NCI-H524 treated with DMSO at 0.1 percent for 48 hours (cell line): ENCODE data around the gene TGFB2.

Experiments used
- DNase-seq: peaks from one replicate; lab custom pipeline; 2025; lab: John Stamatoyannopoulos, UW

The TGFB2 gene

DNA sequence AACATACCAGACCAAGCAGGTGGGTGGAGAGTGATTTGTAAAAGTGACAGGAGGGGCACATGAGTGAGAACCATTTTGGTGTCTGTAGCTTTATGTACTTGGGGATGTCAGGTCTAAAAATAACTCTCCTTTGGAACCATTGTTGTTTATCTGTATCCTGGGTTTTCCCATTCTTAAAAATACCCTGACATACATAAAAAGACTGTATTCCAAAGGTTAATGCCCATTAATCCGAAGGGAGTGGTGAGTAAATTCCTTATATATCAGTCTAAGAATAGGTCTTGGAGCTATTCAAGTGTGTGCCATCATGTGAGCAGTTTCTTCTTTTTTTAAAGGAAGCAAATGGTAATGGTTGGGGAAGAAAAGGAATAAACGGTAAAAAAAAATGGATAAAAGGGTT is 117.5 kb downstream of the TGFB2 start:
- DNase-seq, result no peak

DNA sequence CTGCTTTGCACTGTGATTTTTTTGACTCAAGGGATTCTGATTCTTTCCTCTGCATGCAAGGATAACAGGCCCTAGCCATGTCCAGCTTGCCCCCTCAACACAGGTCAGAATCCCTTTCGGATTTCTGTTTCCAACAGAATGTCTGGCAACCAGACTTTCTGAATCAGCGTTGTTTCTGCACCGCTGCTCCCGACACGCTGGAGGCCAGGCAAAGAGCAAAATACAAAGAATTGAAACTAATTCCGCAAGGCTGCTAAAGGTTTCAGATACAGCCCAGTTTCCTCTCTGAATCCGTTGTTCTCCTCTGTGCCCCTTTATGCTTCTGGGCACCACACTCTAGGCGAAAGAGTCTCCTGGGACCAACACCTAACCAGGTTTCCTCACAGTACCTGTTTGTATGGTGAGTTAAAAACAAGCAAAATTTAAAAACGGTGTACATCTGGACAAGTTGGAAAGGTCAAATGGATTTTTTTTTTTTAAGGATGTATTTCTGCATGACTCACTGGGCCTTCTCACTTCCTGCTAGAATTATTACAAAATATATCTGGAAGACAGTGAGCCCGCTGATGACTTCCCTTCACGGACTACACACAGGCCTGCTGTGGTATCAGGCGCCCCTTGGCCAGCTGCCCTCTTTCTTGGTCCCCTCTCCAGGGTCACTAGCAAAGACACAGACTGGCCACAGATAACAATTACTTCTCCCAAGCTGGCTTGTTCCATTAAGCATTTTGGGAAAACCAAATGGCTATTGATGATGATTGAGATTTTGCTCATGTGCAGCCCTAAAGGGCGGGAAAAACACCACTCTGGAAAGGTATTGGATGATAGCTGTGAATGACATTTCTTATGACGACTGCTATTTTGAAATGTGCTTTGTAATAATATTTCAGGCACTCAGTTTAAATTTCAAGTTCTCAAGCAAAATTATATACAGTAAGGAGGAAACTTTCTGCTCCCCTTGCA is 118.3 kb downstream of the TGFB2 start:
- DNase-seq, result no peak

DNA sequence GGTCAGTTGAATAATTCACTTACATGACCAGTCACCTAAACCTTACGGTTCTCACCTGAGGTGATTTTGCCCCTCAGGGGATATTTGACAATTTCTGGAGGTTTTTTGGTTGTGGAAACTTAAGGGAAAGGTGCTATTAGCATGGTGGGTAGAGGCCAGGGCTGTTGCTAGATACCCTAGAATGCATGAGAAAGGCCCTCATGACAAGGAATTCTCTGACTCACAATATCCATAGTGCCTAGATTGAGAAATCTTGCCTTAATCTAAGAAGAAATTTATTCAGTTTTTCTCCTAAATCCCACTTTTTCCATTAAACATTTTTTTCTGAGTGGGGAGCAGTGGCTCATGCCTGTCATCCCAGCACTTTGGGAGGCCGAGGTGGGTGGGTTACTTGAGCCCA is 119.7 kb downstream of the TGFB2 start:
- DNase-seq, result no peak

DNA sequence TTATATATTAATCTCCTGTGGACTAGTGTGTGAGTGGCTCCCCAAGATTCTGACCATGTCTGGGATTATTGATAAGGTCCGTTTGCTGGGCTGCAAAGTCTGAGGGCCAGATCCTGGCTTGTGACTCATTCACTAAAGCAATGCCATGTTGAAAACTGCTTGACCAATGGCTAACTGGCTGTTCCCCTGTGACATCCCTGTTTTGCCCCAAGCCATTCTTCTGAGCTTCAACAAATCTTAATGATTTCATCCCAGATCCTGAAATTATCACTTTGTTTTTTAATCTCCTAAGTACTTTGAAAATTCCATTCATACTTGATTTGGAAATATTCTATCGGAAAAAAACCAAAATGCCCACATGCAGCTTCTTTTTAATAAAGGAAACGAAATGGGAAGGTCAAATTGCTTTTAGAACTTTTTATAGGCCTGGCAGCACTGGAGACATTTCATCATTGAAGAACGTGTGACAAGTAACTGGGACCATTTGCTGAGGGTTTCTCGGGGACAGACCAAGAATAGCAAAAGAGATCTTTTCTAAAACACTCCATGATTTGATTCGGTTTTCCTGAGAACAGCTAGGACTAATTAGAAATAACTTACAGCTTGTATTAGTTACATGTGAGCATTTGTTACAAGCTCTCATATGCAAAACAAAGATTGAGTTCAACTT is 121.3 kb downstream of the TGFB2 start:
- no peak for DNase-seq

DNA sequence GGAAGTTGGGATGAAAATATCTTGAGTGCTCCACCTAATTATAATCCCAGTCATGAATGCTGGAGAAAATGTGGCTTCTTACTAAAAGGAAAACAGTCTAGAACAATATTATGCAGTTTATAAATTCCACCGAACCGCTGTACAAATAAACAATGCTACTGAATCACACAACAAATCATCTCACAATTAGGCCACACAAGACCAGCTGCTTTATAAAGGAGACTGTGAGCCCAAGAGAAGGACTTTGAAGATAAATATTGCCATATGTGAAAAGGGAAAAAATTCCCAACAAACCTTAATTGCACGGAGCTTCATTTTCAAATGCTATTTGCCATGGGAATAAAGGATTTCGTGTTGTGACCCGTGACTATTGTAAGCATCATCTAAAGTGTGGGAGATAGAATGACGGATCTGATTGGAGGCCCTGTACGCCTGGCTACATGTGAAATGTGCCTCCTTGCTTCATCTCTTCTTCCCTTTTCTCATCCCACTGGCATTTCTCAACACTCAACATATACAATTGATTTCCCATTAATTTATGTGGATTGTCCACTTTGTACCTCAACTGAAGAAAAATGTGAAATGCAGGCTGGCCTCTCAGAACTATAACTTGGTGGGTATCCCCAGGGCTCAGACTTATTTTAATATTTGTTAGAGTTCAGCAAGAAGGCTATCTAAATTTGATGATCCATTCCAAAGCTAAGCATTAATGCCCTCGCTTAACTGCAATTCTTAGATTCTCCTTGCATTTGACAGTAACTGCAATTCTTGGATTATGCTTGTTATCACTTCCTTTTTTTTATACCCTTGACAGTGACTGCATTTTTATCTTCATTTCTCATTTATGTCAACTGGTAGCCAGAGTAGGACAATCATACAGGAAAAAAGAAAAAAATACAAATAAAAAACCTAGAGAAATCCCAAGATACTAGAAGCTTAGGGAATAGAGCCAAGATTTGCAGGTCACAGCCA is 122.3 kb downstream of the TGFB2 start:
- DNase-seq, result no peak

DNA sequence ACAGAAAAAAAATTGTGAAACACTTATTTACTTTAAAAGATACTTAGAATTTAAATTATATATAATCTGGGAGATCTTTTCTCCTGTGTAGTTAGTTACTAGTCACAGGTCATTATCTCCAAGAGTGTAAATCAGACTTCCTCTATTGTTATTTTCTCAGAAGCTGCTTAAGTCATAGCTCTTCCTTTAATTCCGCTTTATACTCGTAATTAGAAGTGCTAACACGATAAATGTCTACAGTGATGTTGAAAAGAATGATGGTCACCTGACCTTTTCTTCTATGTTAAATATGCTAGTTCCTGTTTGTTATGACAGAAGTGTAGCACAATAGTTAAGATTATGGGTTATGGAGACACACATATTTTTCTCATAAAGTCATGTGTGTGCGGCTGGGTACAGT is 123.6 kb downstream of the TGFB2 start:
- no peak for DNase-seq

DNA sequence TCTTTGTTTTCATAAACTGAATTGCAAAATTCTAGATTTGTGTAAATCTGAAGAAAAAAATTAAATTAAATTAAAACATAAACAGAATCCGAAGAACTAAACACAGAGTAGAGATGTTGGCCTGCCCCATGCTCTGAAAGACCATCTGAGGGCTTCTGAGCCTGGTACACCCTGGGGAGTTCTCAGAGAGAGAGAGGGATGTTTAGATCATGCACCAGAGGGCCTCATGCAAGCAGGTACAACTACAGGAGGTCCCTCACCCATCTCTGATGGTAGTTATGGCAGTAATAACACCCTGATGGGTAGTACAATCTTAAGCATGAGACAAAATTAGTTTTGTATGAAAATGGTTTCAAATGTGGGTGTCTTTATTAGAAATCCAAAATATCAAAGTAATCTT is 127.7 kb downstream of the TGFB2 start:
- no peak for DNase-seq

DNA sequence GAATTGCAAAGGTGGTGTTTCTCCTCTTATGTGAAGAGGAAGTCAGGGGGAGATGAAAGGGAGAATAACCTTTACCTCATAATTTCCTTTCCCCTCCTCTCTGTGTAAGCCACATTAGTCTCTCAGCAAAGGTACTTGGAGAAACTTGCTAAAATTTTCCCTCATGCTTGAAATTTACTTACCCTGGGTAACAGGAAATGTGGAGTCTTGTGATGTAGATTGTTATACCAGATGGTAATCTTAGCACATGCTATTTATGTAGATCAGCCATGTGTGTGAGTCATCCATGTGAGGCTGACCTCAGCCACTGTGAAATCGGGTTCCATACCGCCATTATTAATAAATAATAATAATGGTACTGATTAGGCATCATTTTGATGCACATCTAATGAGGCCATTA is 128.4 kb downstream of the TGFB2 start:
- no peak for DNase-seq

DNA sequence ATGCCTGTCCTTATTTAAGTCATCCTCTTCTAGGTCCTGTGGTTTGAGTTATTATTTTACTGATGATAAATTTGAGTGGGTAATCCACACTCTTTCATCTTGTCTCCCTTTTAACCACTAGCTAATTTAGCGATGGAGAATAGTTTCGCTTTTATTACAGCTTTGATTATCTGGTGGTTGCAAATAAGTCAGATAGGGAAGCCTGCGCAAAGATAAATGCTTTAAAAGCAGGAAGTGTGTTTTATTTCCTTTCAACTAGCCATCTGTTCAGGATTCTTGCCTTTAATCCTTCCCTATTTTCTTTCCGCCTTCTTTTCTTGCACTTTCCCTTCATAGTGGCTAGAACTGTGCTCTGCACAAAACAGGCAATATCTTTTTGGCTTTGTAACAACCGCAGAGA is 129.0 kb downstream of the TGFB2 start:
- DNase-seq, result no peak

DNA sequence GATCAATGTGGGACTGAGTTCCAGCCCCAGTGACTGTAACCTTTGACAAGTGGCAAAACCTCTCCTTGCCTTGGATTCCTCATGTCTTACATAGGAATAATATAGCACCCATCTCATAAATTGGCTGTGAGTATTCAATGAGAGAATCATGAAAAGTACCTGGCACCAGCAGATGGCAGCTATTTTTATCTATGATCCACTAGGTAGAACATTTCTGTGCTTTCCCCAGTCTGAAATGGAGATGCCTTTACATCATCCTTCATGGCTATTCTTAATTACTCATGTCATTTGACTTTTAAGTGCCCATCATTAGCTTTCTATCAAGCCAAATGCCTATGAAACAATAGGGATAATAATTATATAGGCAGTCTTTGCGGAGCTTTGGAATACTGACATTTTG is 130.1 kb downstream of the TGFB2 start:
- DNase-seq, result no peak

DNA sequence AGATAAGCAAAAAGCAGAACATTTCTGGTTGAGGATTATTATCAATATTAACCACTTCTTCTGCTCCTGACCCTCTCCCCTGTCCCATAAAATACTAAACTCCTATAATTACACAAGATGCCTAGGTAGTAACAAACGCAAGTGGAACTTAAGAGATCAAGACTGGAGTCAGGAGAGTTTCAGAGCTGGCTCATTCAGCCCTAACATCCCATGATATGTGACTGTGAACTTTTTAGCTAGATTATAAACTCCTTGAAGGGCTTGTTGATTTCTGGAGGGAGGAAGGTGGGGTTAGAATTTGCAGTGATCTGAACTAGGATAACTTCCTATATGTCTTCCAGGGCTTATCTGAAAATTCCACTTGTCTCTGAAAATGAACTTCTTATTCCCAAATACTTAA is 130.6 kb downstream of the TGFB2 start:
- no peak for DNase-seq

DNA sequence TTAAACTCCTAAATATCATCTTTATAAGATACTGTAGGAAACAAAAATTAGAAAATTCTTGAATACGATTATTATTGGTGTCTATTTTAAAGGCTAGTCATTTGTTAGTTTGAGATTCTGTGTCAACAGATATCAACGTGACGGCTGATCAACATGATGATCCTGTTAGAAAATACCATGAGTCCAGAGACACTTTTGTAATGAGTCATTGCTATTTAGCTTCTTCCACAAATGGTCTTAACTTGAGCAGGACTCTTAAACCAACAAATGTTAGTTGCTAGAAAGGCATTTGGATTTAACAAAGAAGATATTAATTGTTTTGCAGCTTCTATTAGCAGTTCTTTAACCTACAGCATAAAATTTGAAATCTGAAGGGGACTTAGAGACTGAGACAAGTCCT is 131.2 kb downstream of the TGFB2 start:
- DNase-seq, result no peak

DNA sequence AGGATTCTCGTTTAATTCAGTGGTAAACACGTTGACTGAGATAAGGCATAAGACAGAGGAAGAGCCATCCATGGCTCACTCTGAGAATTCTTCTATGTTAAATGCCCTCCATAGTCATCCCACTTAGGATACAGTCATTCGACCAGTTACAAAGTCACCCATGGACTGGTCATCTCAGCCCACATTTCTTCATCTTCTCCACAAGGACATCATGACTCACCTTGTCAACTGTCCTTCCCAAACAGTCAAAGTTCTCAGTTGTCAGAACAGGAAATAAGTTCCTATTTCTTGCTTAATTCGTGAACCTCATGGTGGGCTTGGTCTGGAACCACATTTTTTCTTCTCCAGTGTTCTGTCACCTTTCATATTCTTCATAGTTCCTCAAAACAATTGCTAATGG is 133.2 kb downstream of the TGFB2 start:
- no peak for DNase-seq

DNA sequence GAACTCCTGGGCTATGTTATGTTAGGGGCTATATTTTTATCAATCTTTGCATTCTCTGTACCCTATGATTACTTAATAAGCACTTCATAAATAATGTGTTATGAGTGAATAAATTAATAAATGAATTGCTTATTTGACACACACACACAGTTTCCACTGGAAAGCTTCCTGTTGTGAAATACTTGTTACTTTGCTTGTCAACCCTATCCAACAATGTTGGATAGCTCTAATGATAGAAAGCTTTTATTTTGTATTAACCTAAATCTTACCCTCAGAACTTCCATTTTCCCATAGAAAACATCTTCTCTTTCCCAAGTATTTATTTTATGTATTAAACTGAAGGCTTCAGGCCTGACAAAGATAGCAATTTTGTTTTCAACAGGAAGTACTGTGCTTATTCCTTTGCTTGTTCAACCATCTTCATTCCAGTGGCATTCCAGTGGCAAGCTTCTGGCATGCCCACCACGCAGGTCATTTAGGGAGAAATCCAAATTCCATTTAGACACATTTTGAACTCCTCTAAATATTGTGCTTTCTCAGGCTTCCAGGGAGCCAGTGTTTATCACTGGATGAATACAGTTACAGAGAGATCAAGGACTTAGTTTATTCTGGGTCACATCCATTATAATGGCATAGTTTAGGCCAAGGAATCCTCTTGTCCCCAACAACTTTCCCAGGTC is 134.4 kb downstream of the TGFB2 start:
- no peak for DNase-seq

DNA sequence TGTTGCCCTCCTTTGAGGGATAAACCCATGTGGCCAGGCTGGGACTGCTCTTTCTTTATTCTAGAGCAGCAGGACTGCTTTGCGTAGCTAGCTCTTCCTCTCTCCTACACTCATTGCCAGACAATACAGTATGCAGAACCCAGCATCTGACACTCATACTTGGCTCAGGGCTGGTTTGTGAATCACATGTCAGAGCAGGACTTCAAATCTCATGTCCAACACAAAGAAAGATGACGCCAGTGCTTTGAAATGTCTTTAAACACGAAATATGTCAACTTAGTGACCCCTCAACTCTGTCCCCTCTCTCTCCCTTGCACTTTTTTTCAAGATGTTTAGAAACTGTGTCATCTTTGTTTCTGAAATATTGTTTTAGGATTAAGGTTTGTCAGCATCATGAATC is 135.0 kb downstream of the TGFB2 start:
- no peak for DNase-seq

DNA sequence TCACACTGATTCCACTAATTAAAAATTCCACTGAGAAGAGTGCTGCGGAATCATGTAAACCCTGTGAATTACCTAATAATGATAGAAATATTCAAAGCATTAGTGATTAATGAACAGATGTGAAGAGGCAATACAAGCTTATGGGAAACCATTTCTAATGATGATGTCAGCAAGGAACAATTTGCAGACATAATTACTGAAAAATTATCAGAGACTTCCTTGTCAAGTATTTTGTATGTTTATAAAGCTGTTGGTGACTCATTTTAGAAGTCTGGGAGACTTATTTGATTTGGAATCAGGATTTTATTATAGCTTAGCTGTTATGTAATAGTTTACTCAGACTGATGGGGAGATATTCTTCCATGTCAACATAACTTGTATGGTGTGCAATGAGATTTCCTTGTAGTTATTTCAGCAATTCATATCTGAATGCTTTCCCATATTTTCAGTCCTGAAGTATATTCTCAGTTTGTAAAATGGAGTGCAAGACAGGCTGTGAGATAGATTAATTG is 135.5 kb downstream of the TGFB2 start:
- DNase-seq, result no peak

DNA sequence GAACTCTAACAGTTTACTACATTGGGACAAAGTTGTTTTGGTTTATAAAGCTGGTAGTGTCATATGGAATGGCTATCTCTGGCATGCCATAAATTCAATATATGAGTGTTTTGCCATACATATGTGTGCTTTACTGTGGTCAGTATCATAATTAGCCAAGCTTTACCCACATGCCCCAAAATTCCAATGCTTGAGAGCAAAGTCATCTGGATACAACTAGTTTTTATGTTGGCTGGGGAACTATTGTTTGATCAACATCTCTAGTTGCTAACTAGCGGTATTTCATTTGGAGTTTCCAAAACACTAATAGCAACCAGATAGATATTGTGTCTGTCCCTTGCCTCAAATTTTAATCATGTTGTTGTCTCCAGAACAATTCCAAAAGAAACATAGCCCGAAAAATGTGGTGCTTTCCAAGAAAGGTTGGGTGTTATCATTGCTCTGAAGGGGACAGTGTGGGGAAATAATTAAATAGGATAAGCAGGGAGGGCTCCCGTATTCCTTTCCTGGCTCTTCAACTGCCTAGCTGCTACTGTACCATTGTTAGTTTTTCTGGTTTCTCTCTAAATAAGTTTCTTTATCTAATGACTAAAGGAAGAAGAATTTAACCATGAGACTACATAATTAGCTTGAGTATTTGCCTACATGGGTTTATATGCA is 136.1 kb downstream of the TGFB2 start:
- DNase-seq, result no peak

DNA sequence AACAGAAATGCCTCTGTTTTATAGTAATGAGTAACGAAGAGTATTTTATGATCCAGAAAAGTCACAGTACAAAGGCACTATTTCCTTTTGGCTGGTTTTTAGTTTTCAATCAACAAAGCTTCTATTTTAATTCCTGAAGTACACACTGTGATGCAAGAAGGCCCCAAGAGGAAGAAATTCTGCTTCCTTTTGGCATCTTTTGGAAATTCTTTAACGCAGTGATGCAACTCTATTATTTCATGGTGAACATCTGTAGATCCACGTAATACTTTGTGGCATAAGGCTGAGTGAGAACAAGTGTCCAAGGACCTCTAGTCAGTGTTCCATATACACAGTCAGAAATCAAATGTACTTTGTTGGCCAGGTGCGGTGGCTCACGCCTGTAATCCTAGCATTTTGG is 137.5 kb downstream of the TGFB2 start:
- no peak for DNase-seq

DNA sequence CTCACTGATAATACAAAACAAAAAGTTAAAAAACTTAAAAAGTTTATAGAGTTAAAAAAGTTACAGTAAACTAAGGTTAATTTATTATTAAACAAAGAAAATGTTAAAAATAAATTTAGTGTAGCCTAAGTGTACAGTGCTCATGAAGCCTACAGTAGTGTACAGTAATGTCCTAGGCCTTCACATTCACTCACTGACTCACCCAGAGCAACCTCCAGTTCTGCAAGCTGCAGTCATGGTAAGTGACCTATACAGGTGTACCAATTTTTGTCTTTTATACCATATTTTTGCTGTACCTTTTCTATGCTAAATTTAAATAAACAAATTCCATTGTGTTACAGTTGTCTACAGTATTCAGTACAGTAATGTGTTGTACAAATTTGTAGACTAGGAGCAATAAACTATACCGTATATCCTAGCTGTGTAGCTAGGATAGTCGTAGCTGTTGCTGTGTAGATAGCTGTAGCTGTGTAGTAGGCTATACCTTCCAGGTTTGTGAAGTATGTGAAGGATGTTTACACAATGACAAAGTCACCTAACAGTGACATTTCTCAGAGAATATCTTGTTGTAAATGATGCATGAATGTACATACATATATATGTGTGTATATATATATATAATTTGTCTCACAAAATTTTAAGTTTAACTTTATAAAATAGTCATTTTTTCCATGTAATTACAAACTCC is 140.2 kb downstream of the TGFB2 start:
- DNase-seq, result no peak

DNA sequence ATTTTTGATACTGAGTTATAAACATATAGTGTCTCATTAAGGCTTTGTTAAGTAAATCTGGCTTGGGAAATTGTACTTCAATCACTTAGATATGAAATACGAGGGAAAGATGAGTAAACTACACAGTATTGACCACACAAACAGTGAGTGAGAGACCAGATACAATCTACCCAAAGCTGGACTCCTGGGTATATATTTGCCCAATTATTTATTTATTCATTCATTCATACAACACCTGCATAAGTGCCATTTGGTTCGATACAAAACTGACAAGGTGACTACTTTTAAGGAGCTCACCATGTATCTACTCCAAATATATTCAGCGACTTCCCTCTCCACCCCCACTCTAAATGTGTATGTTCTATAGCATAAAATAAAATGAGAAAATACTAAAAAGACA is 143.4 kb downstream of the TGFB2 start:
- no peak for DNase-seq
